Trophoblast cell (in vitro differentiated cells and primary cell): Measurements from ENCODE around the gene LIPE.

Experiments
- DNase-seq, 2 donors: peaks; one replicate each; pipeline ENCODE4 v3.0.0-alpha.2; 2016
- H2AFZ ChIP-seq: 2 replicates; pipeline ENCODE4 v1.6.1; 2013; ENCODE audit warnings: low read length, moderate library complexity, mild to moderate bottlenecking; ENCODE audit not compliant: insufficient read depth, poor library complexity
- H2AK5ac ChIP-seq: 2 replicates; pipeline ENCODE4 v1.6.1; 2013; ENCODE audit warnings: mild to moderate bottlenecking, low read length
- H2BK120ac ChIP-seq: 2 replicates; pipeline ENCODE4 v1.6.1; 2013; ENCODE audit warnings: low read length, mild to moderate bottlenecking, moderate library complexity; ENCODE audit not compliant: insufficient read depth, poor library complexity
- H2BK12ac ChIP-seq: 2 replicates; pipeline ENCODE4 v1.6.1; 2013; ENCODE audit warnings: mild to moderate bottlenecking, low read length, moderate library complexity
- H2BK5ac ChIP-seq: 2 replicates; pipeline ENCODE4 v1.6.1; 2013; ENCODE audit warnings: low read length, low read depth, moderate library complexity, mild to moderate bottlenecking; ENCODE audit not compliant: poor library complexity
- H3K14ac ChIP-seq: 2 replicates; pipeline ENCODE4 v1.6.1; 2013; ENCODE audit warnings: mild to moderate bottlenecking, low read length
- H3K18ac ChIP-seq: 2 replicates; pipeline ENCODE4 v1.6.1; 2013; ENCODE audit warnings: mild to moderate bottlenecking, low read length
- H3K23ac ChIP-seq: 2 replicates; pipeline ENCODE4 v1.6.1; 2013; ENCODE audit warnings: low read length
- H3K27ac ChIP-seq: 2 replicates; pipeline ENCODE4 v1.5.1; 2013; ENCODE audit warnings: low read depth, mild to moderate bottlenecking, inconsistent platforms, low read length, moderate library complexity
- H3K27me3 ChIP-seq: 2 replicates; pipeline ENCODE4 v1.6.1; 2013; ENCODE audit warnings: inconsistent platforms, mild to moderate bottlenecking, low read length, moderate library complexity; ENCODE audit not compliant: insufficient read depth
- H3K36me3 ChIP-seq, 2 experiments: 1 replicate in 1 of 2; 2 replicates in 1 of 2; pipeline ENCODE4 v1.6.1; 2013; ENCODE audit warnings: low read length in 2 of 2, mild to moderate bottlenecking in 2 of 2, moderate library complexity in 1 of 2; ENCODE audit not compliant: insufficient read depth in 2 of 2, control insufficient read depth in 1 of 2
- H3K4ac ChIP-seq: 2 replicates; pipeline ENCODE4 v1.6.1; 2013; ENCODE audit warnings: low read depth, mild to moderate bottlenecking, low read length, moderate library complexity
- H3K4me1 ChIP-seq, 2 experiments: 1 replicate in 1 of 2; 2 replicates in 1 of 2; pipeline ENCODE4 v1.6.1; 2013; ENCODE audit warnings: low read length in 2 of 2, mild to moderate bottlenecking in 2 of 2, moderate library complexity in 1 of 2; ENCODE audit not compliant: insufficient read depth in 2 of 2, control insufficient read depth in 1 of 2
- H3K4me2 ChIP-seq: 2 replicates; pipeline ENCODE4 v1.6.1; 2013; ENCODE audit warnings: inconsistent platforms, mild to moderate bottlenecking, low read length, moderate library complexity
- H3K4me3 ChIP-seq: 2 replicates; pipeline ENCODE4 v1.5.1; 2013; ENCODE audit warnings: mild to moderate bottlenecking, low read depth, low read length, inconsistent platforms
- H3K79me1 ChIP-seq: one replicate; pipeline ENCODE4 v1.6.1; 2013; ENCODE audit warnings: low read length
- H3K79me2 ChIP-seq: 2 replicates; pipeline ENCODE4 v1.6.1; 2013; ENCODE audit warnings: low read length, mild to moderate bottlenecking; ENCODE audit not compliant: control insufficient read depth, insufficient read depth, poor library complexity
- H3K9ac ChIP-seq: 2 replicates; pipeline ENCODE4 v1.6.1; 2013; ENCODE audit warnings: mild to moderate bottlenecking, low read length
- H3K9me3 ChIP-seq: 2 replicates; pipeline ENCODE4 v1.6.1; 2013; ENCODE audit warnings: low read depth, mild to moderate bottlenecking, control low read depth, inconsistent platforms, low read length; ENCODE audit not compliant: insufficient read depth
- H4K12ac ChIP-seq: 2 replicates; pipeline ENCODE4 v1.6.1; 2013; ENCODE audit warnings: low read depth, mild to moderate bottlenecking, low read length, moderate library complexity
- H4K8ac ChIP-seq: 2 replicates; pipeline ENCODE4 v1.6.1; 2013; ENCODE audit warnings: low read depth, mild to moderate bottlenecking, low read length, moderate library complexity
- H4K91ac ChIP-seq: one replicate; pipeline ENCODE4 v1.6.1; 2013; ENCODE audit warnings: low read depth, mild to moderate bottlenecking, low read length, moderate library complexity
- WGBS: extraction: QIAGEN DNeasy Blood & Tissue Kit; methylation state at CpG from one replicate; pipeline ENCODE4 v1.1.7; 2013; ENCODE audit warnings: missing lambda C conversion rate; ENCODE audit not compliant: insufficient read length, insufficient coverage; ENCODE audit errors: extremely low coverage; 5-methylcytosine and 5-hydroxymethylcytosine counted together

Gene LIPE

DNA sequence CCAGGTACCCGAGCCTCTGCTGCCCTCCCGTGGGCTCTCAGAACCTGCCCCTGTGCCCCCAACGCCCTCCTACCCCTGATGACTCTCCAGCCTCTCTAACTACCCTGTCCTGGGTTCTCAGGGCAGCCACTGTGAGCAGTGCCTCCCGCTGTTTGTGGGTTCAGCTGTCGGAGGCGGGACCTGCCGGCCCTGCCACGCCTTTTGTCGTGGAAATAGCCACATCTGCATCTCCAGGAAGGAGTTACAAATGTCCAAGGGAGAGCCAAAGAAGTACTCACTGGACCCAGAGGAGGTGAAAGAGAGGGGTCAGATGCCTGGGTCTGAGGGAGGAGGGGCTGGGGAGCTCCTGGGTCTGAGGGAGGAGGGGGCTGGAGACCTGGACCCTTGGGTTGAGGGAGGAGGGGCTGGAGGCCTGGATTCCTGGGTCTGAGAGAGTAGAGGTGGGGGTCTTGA is 57.1 kb downstream of the LIPE start:
- Histone ChIP-seq H3K27ac (no peak overlapping the region), H2BK12ac (no peak overlapping the region), H3K23ac (no peak overlapping the region), H3K9ac (no peak overlapping the region), H3K18ac (no peak overlapping the region), H3K4me3 (no peak overlapping the region), H2BK120ac (no peak overlapping the region), H3K4ac (no peak overlapping the region), H3K79me2 (no peaks in the 10 kb centered on the region), H2AK5ac (no peak overlapping the region), H2BK5ac (no peak overlapping the region), H3K9me3 (peaks cover 4% of the 10 kb centered on the region), H3K4me1 (no peaks in the 10 kb centered on the region), H2AFZ (no peak overlapping the region), H3K79me1 (no peaks in the 10 kb centered on the region), H4K8ac (no peak overlapping the region), H3K27me3 (no peaks in the 10 kb centered on the region), H4K12ac (no peak overlapping the region), H3K14ac (no peak overlapping the region), H3K36me3 (peaks cover 9 to 10% of the 10 kb centered on the region in 2 experiments), H4K91ac (no peak overlapping the region), H3K4me2 (no peak overlapping the region)
- WGBS: no CpG with 5 or more reads among the region's 9 CpGs
- DNase-seq: no peak

- no peak overlapping the region for H2BK12ac ChIP-seq
- peaks cover 4 to 6% of the 10 kb centered on the region in 2 experiments for H3K36me3 ChIP-seq
- no peak overlapping the region for H2BK120ac ChIP-seq
- no peaks in the 10 kb centered on the region for H3K79me2 ChIP-seq
- no peak overlapping the region for H4K8ac ChIP-seq
- no CpG with 5 or more reads among the region's 27 CpGs for WGBS
- H3K4me3 ChIP-seq: no peak overlapping the region
- no peaks in the 10 kb centered on the region for H3K4me1 ChIP-seq
- H4K12ac ChIP-seq: no peak overlapping the region
- H3K18ac ChIP-seq: no peak overlapping the region
- peaks cover 4% of the 10 kb centered on the region for H3K9me3 ChIP-seq
- no peak for DNase-seq
- H2AFZ ChIP-seq: no peak overlapping the region
- no peak overlapping the region for H3K4me2 ChIP-seq
- no peak overlapping the region for H2AK5ac ChIP-seq
- H2BK5ac ChIP-seq: no peak overlapping the region
- H3K27ac ChIP-seq: no peak overlapping the region
- H4K91ac ChIP-seq: no peak overlapping the region
- no peaks in the 10 kb centered on the region for H3K79me1 ChIP-seq
- H3K27me3 ChIP-seq: no peaks in the 10 kb centered on the region
- H3K4ac ChIP-seq: no peak overlapping the region
- no peak overlapping the region for H3K9ac ChIP-seq
- no peak overlapping the region for H3K14ac ChIP-seq
- H3K23ac ChIP-seq: no peak overlapping the region
Observed at GRCh38 chr19:42369433-42370067, 57.6 kb downstream of the LIPE start.

- Histone ChIP-seq H4K12ac (no peak overlapping the region), H3K4me2 (no peak overlapping the region), H3K14ac (no peak overlapping the region), H4K91ac (no peak overlapping the region), H2BK5ac (no peak overlapping the region), H3K4me1 (no peaks in the 10 kb centered on the region), H2AK5ac (no peak overlapping the region), H3K27ac (no peak overlapping the region), H3K27me3 (no peaks in the 10 kb centered on the region), H3K36me3 (peaks cover 9 to 13% of the 10 kb centered on the region in 2 experiments), H3K4ac (no peak overlapping the region), H3K9me3 (peaks cover 4% of the 10 kb centered on the region), H3K18ac (no peak overlapping the region), H3K4me3 (no peak overlapping the region), H3K23ac (no peak overlapping the region), H3K79me2 (no peaks in the 10 kb centered on the region), H3K79me1 (no peaks in the 10 kb centered on the region), H4K8ac (no peak overlapping the region), H3K9ac (no peak overlapping the region), H2BK120ac (no peak overlapping the region), H2BK12ac (no peak overlapping the region), H2AFZ (no peak overlapping the region)
- WGBS: no CpG with 5 or more reads among the region's 15 CpGs
- no peak for DNase-seq
Observed at GRCh38 chr19:42368765-42369164, 58.4 kb downstream of the LIPE start.

DNA sequence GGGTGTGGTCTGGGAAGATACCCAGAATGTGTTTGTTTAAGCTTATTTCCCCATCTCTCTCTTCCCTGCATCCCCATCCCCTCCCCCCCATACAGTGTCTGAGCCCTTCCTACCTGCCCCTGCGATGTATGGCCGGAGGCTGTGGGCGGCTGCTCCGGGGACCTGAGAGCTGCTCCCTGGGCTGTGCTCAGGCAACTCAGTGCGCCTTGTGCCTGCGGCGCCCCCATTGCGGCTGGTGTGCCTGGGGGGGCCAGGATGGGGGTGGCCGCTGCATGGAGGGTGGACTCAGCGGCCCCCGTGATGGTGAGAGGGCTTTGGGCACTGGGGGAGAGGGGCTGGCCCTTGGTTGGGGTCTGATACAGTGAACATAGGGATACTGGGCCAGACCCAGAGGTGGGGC is 58.8 kb downstream of the LIPE start:
- Histone ChIP-seq H3K4me2 (no peak overlapping the region), H2BK12ac (no peak overlapping the region), H2BK120ac (no peak overlapping the region), H3K4me3 (no peak overlapping the region), H3K27ac (no peak overlapping the region), H3K4me1 (no peaks in the 10 kb centered on the region), H3K4ac (no peak overlapping the region), H3K79me2 (no peaks in the 10 kb centered on the region), H3K9ac (no peak overlapping the region), H2AK5ac (no peak overlapping the region), H3K9me3 (peaks cover 4% of the 10 kb centered on the region), H2AFZ (no peak overlapping the region), H4K91ac (no peak overlapping the region), H2BK5ac (no peak overlapping the region), H3K27me3 (no peaks in the 10 kb centered on the region), H4K12ac (no peak overlapping the region), H3K79me1 (no peaks in the 10 kb centered on the region), H3K36me3 (peaks cover 11 to 15% of the 10 kb centered on the region in 2 experiments), H3K23ac (no peak overlapping the region), H3K18ac (no peak overlapping the region), H4K8ac (no peak overlapping the region), H3K14ac (no peak overlapping the region)
- no CpG with 5 or more reads among the region's 11 CpGs for WGBS
- no peak for DNase-seq
